Ishikawa (cell line): Measurements from ENCODE around the gene NDUFA11.

Experiments
- CEBPB ChIP-seq: IDR thresholded peaks from 2 replicates; pipeline ENCODE4 v1.6.1; 2012
- CREB1 ChIP-seq: IDR thresholded peaks from 2 replicates; pipeline ENCODE4 v1.6.1; 2012; ENCODE audit warnings: low read depth
- EGR1 ChIP-seq: IDR thresholded peaks from 2 replicates; pipeline ENCODE4 v1.6.1; 2012
- EP300 ChIP-seq: IDR thresholded peaks from 2 replicates; pipeline ENCODE4 v1.6.1; 2012; ENCODE audit warnings: borderline replicate concordance
- FOXM1 ChIP-seq: IDR thresholded peaks from 2 replicates; pipeline ENCODE4 v1.6.1; 2012; ENCODE audit warnings: low read depth, borderline replicate concordance
- NFIC ChIP-seq: IDR thresholded peaks from 2 replicates; pipeline ENCODE4 v1.6.1; 2012
- RAD21 ChIP-seq: IDR thresholded peaks from 2 replicates; pipeline ENCODE4 v1.6.1; 2012; ENCODE audit warnings: low read depth
- TAF1 ChIP-seq: IDR thresholded peaks from 2 replicates; pipeline ENCODE4 v1.6.1; 2012; ENCODE audit warnings: low read depth, mild to moderate bottlenecking
- TCF12 ChIP-seq: IDR thresholded peaks from 2 replicates; pipeline ENCODE4 v1.6.1; 2012; ENCODE audit warnings: low read depth
- TEAD4 ChIP-seq: IDR thresholded peaks from 2 replicates; pipeline ENCODE4 v1.6.1; 2012
- YY1 ChIP-seq: IDR thresholded peaks from 2 replicates; pipeline ENCODE4 v1.6.1; 2012; ENCODE audit warnings: low read depth
- ZBTB7A ChIP-seq: IDR thresholded peaks from 2 replicates; pipeline ENCODE4 v1.6.1; 2012; ENCODE audit warnings: low read depth
- TF ChIP-seq, protein P1 (sequence below): IDR thresholded peaks from 2 replicates; pipeline ENCODE4 v1.6.1; 2012; ENCODE audit warnings: low read depth, mild to moderate bottlenecking
- TF ChIP-seq, protein P2 (sequence below): IDR thresholded peaks from 2 replicates; pipeline ENCODE4 v1.6.1; 2012
- TF ChIP-seq, protein P3 (sequence below): IDR thresholded peaks from 2 replicates; pipeline ENCODE4 v1.6.1; 2012

NDUFA11 gene

DNA sequence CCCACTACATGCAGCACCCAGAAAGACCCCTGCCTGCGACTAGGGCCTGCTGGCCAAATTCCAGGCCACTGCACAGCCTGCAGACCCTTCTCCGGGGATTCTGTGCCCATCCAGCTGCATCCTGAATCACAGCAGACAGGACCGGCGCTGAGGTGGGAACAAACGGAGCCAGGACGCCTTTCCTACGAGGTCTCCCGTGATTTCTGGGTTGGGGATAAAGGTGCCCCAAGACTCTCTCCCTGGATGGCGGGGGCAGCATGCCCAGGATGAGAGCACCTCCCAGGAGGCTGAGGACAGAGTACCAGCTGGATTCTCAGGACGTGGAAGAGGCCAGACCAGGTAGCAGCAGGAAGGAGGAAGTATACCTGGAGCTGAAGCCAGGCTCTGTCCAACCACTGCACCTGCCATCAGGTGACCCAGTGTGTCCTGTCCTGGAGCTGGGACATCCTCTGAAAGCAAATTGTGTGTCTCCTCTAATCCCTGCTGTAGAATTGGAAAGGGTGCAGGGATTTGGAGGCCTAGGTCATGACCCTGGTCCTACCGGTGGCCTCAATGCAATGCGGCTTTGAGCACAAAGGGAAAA lies 29.9 kb downstream of the NDUFA11 start:
- TF ChIP-seq YY1 (no peak), ZBTB7A (no peak), CEBPB (no peak), TAF1 (no peak), RAD21 (no peak), FOXM1 (no peak), CREB1 (no peak), NFIC (no peak), TCF12 (no peak), EGR1 (no peak), TEAD4 (no peak), EP300 (no peak)
- TF ChIP-seq, protein P1, sequence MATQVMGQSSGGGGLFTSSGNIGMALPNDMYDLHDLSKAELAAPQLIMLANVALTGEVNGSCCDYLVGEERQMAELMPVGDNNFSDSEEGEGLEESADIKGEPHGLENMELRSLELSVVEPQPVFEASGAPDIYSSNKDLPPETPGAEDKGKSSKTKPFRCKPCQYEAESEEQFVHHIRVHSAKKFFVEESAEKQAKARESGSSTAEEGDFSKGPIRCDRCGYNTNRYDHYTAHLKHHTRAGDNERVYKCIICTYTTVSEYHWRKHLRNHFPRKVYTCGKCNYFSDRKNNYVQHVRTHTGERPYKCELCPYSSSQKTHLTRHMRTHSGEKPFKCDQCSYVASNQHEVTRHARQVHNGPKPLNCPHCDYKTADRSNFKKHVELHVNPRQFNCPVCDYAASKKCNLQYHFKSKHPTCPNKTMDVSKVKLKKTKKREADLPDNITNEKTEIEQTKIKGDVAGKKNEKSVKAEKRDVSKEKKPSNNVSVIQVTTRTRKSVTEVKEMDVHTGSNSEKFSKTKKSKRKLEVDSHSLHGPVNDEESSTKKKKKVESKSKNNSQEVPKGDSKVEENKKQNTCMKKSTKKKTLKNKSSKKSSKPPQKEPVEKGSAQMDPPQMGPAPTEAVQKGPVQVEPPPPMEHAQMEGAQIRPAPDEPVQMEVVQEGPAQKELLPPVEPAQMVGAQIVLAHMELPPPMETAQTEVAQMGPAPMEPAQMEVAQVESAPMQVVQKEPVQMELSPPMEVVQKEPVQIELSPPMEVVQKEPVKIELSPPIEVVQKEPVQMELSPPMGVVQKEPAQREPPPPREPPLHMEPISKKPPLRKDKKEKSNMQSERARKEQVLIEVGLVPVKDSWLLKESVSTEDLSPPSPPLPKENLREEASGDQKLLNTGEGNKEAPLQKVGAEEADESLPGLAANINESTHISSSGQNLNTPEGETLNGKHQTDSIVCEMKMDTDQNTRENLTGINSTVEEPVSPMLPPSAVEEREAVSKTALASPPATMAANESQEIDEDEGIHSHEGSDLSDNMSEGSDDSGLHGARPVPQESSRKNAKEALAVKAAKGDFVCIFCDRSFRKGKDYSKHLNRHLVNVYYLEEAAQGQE: no peak
- TF ChIP-seq, protein P2, sequence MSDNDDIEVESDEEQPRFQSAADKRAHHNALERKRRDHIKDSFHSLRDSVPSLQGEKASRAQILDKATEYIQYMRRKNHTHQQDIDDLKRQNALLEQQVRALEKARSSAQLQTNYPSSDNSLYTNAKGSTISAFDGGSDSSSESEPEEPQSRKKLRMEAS: no peak
- TF ChIP-seq, protein P3, sequence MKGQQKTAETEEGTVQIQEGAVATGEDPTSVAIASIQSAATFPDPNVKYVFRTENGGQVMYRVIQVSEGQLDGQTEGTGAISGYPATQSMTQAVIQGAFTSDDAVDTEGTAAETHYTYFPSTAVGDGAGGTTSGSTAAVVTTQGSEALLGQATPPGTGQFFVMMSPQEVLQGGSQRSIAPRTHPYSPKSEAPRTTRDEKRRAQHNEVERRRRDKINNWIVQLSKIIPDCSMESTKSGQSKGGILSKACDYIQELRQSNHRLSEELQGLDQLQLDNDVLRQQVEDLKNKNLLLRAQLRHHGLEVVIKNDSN: no peak

DNA sequence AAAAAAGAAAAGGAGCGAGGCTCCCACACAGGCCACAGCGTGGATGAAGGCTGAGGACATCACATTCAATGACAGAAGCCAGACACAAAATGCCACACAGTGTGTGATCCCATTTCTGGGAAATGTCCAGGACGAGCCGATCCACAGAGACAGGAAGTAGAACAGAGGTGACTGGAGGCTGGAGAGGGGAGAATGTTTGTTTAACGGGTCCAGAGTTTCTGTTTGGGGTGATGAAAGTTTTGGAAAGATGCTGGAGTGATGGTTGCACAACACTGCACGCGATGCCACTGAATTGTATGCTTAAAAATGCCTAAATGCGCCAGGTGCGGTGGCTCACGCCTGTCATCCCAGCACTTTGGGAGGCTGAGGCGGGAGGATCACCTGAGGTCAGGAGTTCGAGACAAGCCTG lies 32.6 kb downstream of the NDUFA11 start:
- TF ChIP-seq CEBPB (no peak), RAD21 (no peak), TEAD4 (no peak), EP300 (no peak), YY1 (no peak), TAF1 (no peak), NFIC (no peak)
- TF ChIP-seq, protein P3: no peak

DNA sequence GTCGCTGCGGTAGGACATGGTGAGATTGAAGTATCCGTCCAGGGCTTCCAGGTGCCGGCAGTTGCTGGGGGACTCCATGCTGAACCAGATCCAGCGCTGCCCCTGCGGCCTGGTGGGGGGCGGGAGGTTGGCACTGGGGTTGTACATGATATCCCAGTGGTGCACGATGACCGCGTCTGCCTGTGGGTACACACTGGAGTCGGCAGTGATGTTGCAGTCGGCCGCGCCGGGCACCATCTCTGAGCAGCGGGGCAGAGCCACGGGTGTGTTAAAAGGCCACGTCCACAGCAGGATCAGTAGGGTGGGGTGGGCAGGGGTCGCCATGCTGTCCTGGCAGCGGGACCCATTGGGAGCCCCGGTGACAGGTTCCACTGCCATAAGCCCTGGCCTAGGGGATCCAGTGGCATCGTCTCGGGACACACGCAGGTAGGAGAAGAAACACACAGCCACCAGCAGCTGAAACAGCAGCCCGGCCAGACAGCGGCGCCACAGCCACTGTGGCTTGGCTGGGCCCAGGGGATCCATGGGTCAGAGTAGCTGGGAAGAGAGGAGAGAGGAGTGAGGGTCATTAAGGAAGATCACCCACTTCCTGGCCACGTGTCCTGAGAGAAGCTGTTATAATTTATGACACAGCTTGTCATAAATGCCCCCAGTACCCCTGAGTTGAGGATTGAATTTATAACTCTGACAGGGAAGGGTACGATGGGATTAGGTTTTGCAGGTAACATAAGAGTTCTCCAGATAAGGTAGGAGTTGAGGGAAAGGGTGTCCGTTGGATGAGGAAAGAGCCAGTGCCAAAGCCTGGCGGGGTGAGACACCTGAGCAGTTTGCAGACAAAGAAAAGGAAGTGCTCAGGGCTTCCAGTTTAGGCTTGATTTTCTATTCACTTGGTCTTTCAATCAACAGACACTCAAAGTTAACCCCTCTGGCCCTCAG lies 36.1 kb downstream of the NDUFA11 start:
- TF ChIP-seq FOXM1 (no peak), YY1 (no peak), TCF12 (no peak), RAD21 (no peak), EP300 (no peak), CEBPB (no peak), CREB1 (no peak), NFIC (no peak), TAF1 (no peak), TEAD4 (no peak)
- TF ChIP-seq, protein P3: no peak
- TF ChIP-seq, protein P2: no peak
- TF ChIP-seq, protein P1: no peak

DNA sequence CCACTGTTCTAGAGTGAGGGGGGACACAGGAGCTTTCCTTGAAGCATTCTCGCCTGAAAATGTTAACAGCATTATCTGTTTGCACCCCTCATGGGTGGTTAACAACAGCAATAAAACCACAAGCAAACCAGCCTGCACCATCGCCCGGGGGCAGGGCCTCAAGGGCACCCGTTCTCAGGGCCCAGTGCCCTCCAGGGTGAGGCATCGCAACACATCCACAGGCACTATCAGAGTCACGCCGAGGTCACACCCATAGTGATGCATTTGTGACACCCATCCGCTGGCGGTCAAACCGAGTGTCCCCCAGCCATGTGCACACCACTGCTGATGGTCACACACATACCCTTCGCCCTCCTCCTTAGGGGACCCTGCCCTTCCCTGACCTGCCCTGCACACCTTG lies 37.8 kb downstream of the NDUFA11 start:
- TF ChIP-seq EGR1 (no peak), TEAD4 (no peak), FOXM1 (no peak), CREB1 (no peak), YY1 (no peak)
- TF ChIP-seq, protein P3: no peak
- TF ChIP-seq, protein P1: no peak
